Sigmoid colon (tissue), 4 donors: ENCODE measurements around the gene MAP2K3.

Experiments used
- CTCF ChIP-seq, 4 experiments: fragments of 450-650 bp in 3 of 4; fragments of 200-600 bp in 1 of 4; IDR thresholded peaks; one replicate each; pipeline ENCODE4 v1.5.1; 2016 to 2019; ENCODE audit warnings: antibody characterized with exemption in 4 of 4, mild to moderate bottlenecking in 3 of 4, moderate library complexity in 2 of 4
- EP300 ChIP-seq, 4 donors: sonication (generic); formaldehyde crosslinking; IDR thresholded peaks; one replicate each; pipeline ENCODE4 v1.6.1; 2017; ENCODE audit warnings: antibody characterized with exemption in 4 of 4
- POLR2A ChIP-seq, 2 donors: fragments of 450-650 bp; IDR thresholded peaks; one replicate each; pipeline ENCODE4 v1.6.1; 2016; ENCODE audit warnings: antibody characterized with exemption in 2 of 2, mild to moderate bottlenecking in 2 of 2, moderate library complexity in 2 of 2
- POLR2AphosphoS5 ChIP-seq, 4 donors: sonication (generic); formaldehyde crosslinking; IDR thresholded peaks; one replicate each; pipeline ENCODE4 v1.6.1; 2017; ENCODE audit warnings: antibody characterized with exemption in 4 of 4

GRCh38 chr17:21293831-21294210, 9.3 kb downstream of the MAP2K3 start:
- TF ChIP-seq CTCF (IDR thresholded peaks at IDR 0.05) (no peak), POLR2A (IDR thresholded peaks at IDR 0.05) (no peak), POLR2AphosphoS5 (IDR thresholded peaks at IDR 0.05) (no peak), EP300 (IDR thresholded peaks at IDR 0.05) (no peak)
